ENCODE measurements around the gene PYCARD.
"Not testable (repeated sequence)": the region's sequence is repeated elsewhere in the genome, so short reads cannot be mapped to it uniquely, and the experiment has no call there.

The PYCARD gene

DNA sequence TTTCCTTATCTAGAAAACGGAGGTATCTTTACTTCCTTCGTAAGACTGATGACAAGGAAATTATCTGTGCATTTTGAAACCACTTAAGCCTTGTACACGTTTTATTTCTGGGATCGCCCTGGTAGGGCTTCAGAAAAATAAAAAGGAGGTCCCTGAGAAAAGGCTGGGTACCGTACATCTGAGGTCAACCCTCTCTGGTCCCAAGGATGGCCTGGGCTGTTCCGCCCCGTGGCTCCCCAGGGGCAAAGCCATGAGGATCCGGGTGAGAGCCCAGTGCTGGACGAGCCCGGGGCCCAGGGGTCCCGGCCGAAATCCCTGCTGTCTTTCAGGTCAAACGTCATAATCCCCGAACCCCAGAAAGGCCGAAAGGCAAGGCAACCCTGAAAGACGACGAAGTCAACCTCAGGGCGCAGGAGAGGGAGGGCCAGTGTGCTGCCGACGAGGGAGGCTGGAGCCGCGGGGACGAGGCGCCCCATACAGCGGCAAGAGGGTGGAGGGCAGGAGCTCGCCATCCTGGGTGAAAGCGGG is 23.3 kb downstream of the PYCARD start:
- in situ Hi-C loops (cut with MboI; ENCODE audit: low pct_unique_long_range_greater_than_20kb, low sequenced_read_pairs), result no loop called here

DNA sequence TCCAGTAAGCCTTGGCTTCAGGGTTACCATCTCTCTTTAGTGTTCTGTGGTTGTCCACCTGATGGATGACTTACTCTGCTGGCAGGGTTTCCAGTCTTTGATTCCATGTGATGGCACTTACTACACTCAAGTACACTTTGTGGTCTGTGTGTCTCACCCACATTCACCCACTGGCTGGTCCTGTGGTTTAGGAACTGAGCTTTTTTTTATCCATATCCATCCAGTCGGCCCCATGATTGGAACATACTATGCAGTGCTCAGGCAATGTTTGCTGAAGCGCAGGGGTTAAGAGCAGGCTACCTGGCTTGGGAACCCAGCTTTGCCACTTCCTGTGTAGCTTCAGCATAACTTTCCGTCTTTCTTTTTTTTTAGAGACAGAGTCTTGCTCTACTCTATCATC is 25.4 kb downstream of the PYCARD start:
- DNase-seq, result peak; percentile 73
- in situ Hi-C loops (cut with MboI; ENCODE audit: low pct_unique_long_range_greater_than_20kb, low sequenced_read_pairs), result no loop called here

More for the DNA sequence above, 23.3 kb downstream of the PYCARD start:
- no peak for DNase-seq

DNA sequence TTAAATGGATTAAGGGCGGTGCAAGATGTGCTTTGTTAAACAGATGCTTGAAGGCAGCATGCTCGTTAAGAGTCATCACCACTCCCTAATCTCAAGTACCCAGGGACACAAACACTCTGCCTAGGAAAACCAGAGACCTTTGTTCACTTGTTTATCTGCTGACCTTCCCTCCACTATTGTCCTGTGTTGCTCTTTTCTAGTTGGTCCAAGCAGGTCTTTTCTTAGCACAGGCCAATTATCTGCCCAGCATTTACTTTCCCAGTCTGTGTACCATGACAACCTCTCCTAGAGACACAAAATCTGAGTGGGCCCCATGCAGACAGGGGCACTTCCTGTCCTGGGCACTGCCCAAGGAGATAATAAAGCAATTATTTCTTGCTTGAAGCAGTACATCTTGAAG is 32.5 kb downstream of the PYCARD start:
- in situ Hi-C loops (cut with MboI; ENCODE audit: low pct_unique_long_range_greater_than_20kb, low sequenced_read_pairs); DNase-seq: not testable (repeated sequence)

DNA sequence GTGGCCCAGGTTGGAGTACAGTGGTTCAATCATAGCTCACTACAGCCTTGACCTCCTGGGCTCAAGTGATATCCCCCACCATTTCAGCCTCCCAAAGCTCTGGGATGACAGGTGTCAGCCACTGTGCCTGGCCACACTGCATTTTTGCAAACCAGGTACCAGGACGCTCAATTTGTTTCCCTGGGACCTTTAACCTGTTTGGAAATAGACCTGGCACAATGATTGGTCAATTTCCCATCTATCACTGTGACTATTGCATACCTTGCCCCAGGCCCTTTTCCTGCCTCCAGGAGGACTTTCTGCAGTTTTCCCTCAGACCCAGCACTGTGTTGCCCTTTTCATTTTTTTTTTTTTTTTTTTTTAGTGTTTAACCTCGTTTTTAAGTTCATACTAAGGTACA is 33.7 kb downstream of the PYCARD start:
- no peak for DNase-seq
- in situ Hi-C loops (cut with MboI; ENCODE audit: low pct_unique_long_range_greater_than_20kb, low sequenced_read_pairs), result no loop called here

DNA sequence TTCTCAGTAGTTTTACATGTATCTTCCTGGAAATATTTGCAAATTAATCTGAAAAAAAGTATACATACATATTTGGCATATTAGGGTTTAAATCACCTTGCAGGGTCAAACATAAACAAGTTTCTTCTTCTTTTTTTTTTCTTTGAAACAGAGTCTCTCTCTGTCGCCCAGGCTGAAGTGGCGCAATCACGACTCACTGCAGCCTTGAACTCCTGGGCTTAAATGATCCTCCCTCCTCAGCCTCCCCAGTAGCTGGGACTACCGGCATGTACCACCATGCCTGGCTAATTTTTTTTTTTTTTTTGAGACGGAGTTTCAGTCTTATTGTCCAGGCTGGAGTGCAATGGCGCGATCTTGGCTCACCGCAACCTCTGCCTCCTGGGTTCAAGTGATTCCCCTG is 35.2 kb downstream of the PYCARD start:
- no peak for DNase-seq
- in situ Hi-C loops (cut with MboI; ENCODE audit: low pct_unique_long_range_greater_than_20kb, low sequenced_read_pairs), result no loop called here

DNA sequence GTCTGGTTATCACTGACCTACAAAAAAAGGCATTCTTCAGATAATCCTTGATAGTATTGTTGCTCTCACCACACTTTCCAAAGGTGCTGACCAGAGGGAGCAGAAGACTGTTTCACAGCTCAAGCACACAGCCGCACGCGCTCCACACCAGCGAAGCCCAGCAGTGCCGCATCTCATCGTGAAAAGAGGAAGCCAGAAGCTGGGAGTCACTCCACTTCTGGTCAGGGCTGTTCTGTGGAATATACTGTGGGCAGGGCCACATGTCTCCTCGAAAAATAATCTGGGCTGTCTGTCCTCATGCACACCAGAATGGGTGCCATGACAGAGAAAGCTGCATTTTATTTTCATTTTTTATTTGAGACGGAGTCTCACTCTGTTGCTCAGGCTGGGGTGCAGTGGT is 45.4 kb downstream of the PYCARD start:
- in situ Hi-C loops (cut with MboI; ENCODE audit: low pct_unique_long_range_greater_than_20kb, low sequenced_read_pairs), result no loop called here
- peak; percentile 71 for DNase-seq
